H1 (cell line): ENCODE results near the gene HMCN1. TPM values are rescaled to one million over a fixed set of nuclear protein-coding genes. Genes with fewer than 3 reads are reported as not detected.

Experiments
- CTCF ChIA-PET: fragments of 300-600 bp; sonication (Branson Sonifier 250); formaldehyde crosslinking; loops from one replicate; lab custom pipeline; 2021; ENCODE audit not compliant: partially characterized antibody; lab: Charles Lee
- POLR2A ChIA-PET: fragments of 300-600 bp; sonication (Branson Sonifier 250); formaldehyde crosslinking; loops from one replicate; lab custom pipeline; 2021; ENCODE audit warnings: inconsistent platforms; ENCODE audit not compliant: partially characterized antibody; lab: Charles Lee
- DNase-seq, 2 experiments: peaks; one replicate each; pipeline versions ENCODE4 v3.0.0 to v3.0.0-alpha.2; 2010 to 2022; ENCODE audit warnings: low spot score in 2 of 2, low read depth in 1 of 2, mixed read lengths in 1 of 2
- FAIRE-seq: peaks from 2 replicates; lab custom pipeline; 2011; peaks lifted over from hg19 to GRCh38; lab: Jason Lieb, UNC
- H2AFZ ChIP-seq: 2 replicates; pipeline ENCODE4 v1.8.1; 2012; ENCODE audit warnings: low read length, inconsistent platforms
- H2AK5ac ChIP-seq: 2 replicates; pipeline ENCODE4 v1.6.1; 2013; ENCODE audit warnings: low read depth, low read length
- H2BK120ac ChIP-seq: replicated peaks from 2 replicates; pipeline ENCODE3; 2013; ENCODE audit warnings: low read depth, low read length, inconsistent platforms
- H2BK12ac ChIP-seq: 2 replicates; pipeline ENCODE4 v1.6.1; 2013; ENCODE audit warnings: low read depth, low read length
- H2BK15ac ChIP-seq: 2 replicates; pipeline ENCODE4 v1.6.1; 2013; ENCODE audit warnings: low read length
- H2BK20ac ChIP-seq: 2 replicates; pipeline ENCODE4 v1.6.1; 2013; ENCODE audit warnings: low read length
- H2BK5ac ChIP-seq: 2 replicates; pipeline ENCODE4 v1.6.1; 2013; ENCODE audit warnings: low read depth, low read length
- H3K14ac ChIP-seq: 2 replicates; pipeline ENCODE4 v1.6.1; 2013; ENCODE audit warnings: inconsistent platforms; ENCODE audit not compliant: insufficient read length
- H3K18ac ChIP-seq: 2 replicates; pipeline ENCODE4 v1.6.1; 2013; ENCODE audit warnings: low read length; ENCODE audit errors: extremely low read depth
- H3K23ac ChIP-seq: 2 replicates; pipeline ENCODE4 v1.6.1; 2013; ENCODE audit warnings: inconsistent platforms; ENCODE audit not compliant: insufficient read length
- H3K23me2 ChIP-seq: 2 replicates; pipeline ENCODE4 v1.6.1; 2013; ENCODE audit warnings: low read depth, low read length
- H3K27ac ChIP-seq: 2 replicates; pipeline ENCODE4 v1.6.1; 2011; ENCODE audit warnings: low read depth, low read length, inconsistent platforms
- H3K27me3 ChIP-seq, 4 experiments: replicated peaks in 1 of 4; 1 replicate in 1 of 4; 2 replicates in 3 of 4; pipeline versions ENCODE4 v1.6.1 to v1.8.1; 2011 to 2013; ENCODE audit warnings: low read length in 3 of 4, mild to moderate bottlenecking in 3 of 4, inconsistent platforms in 2 of 4, mixed read lengths in 2 of 4, moderate library complexity in 1 of 4; ENCODE audit not compliant: control insufficient read depth in 3 of 4, insufficient read depth in 3 of 4; ENCODE audit errors: extremely low read depth in 1 of 4
- H3K36me3 ChIP-seq, 4 experiments: 2 replicates each; pipeline versions ENCODE4 v1.6.1 to v1.8.1; 2011 to 2013; ENCODE audit warnings: mild to moderate bottlenecking in 4 of 4, low read length in 3 of 4, moderate library complexity in 2 of 4, control low read depth in 1 of 4, inconsistent platforms in 1 of 4; ENCODE audit not compliant: insufficient read depth in 4 of 4, control insufficient read depth in 2 of 4
- H3K4ac ChIP-seq: replicated peaks from 2 replicates; pipeline ENCODE3; 2013; ENCODE audit warnings: low read length, low read depth, mixed read lengths, inconsistent platforms; ENCODE audit not compliant: insufficient read length
- H3K4me1 ChIP-seq, 4 experiments: replicated peaks in 1 of 4; 1 replicate in 1 of 4; 2 replicates in 3 of 4; pipeline versions ENCODE4 v1.6.1 to v1.8.1; 2011 to 2013; ENCODE audit warnings: low read length in 3 of 4, inconsistent platforms in 2 of 4, mixed read lengths in 1 of 4; ENCODE audit not compliant: insufficient read depth in 4 of 4, control insufficient read depth in 3 of 4
- H3K4me2 ChIP-seq, 2 experiments: 2 replicates each; pipeline versions ENCODE4 v1.6.1 to v1.8.1; 2011 to 2013; ENCODE audit warnings: low read depth in 2 of 2, low read length in 2 of 2, control low read depth in 1 of 2, inconsistent platforms in 1 of 2, mild to moderate bottlenecking in 1 of 2; ENCODE audit not compliant: insufficient read depth in 1 of 2
- H3K4me3 ChIP-seq, 4 experiments: fragments of 200-600, 300-600 bp in 1 of 4; sonication (generic), shearing (Covaris generic), sonication (Bioruptor Twin) in 1 of 4; 2 replicates each; pipeline versions ENCODE4 v1.5.1 to v1.8.1; 2011 to 2016; ENCODE audit warnings: low read length in 4 of 4, low read depth in 3 of 4, control low read depth in 2 of 4, inconsistent platforms in 2 of 4, mild to moderate bottlenecking in 2 of 4, mixed read lengths in 1 of 4, moderate library complexity in 1 of 4; ENCODE audit not compliant: insufficient read depth in 2 of 4; ENCODE audit errors: extremely low read depth in 1 of 4
- H3K56ac ChIP-seq: replicated peaks from 2 replicates; pipeline ENCODE3; 2013; ENCODE audit warnings: low read depth, mild to moderate bottlenecking, mixed read lengths, low read length, inconsistent platforms; ENCODE audit not compliant: insufficient read length
- H3K79me1 ChIP-seq: 2 replicates; pipeline ENCODE4 v1.6.1; 2013; ENCODE audit warnings: low read depth, low read length, control low read depth
- H3K79me2 ChIP-seq, 2 experiments: 2 replicates each; pipeline versions ENCODE4 v1.6.1 to v1.8.1; 2012 to 2013; ENCODE audit warnings: low read length in 2 of 2, mild to moderate bottlenecking in 2 of 2, inconsistent platforms in 1 of 2; ENCODE audit not compliant: insufficient read depth in 2 of 2, control insufficient read depth in 1 of 2
- H3K9ac ChIP-seq, 4 experiments: replicated peaks in 1 of 4; 1 replicate in 1 of 4; 2 replicates in 3 of 4; pipeline versions ENCODE4 v1.6.1 to v1.8.1; 2011 to 2013; ENCODE audit warnings: low read depth in 3 of 4, low read length in 3 of 4, control low read depth in 2 of 4, mild to moderate bottlenecking in 2 of 4, moderate library complexity in 2 of 4, inconsistent platforms in 1 of 4; ENCODE audit errors: extremely low read depth in 1 of 4
- H3K9me3 ChIP-seq, 2 experiments: 2 replicates each; pipeline versions ENCODE4 v1.6.1 to v1.8.1; 2012 to 2013; ENCODE audit warnings: mild to moderate bottlenecking in 2 of 2, moderate library complexity in 2 of 2, control low read depth in 1 of 2, inconsistent platforms in 1 of 2, low read depth in 1 of 2, low read length in 1 of 2, mixed read lengths in 1 of 2; ENCODE audit not compliant: insufficient read depth in 2 of 2
- H4K20me1 ChIP-seq, 2 experiments: replicated peaks in 1 of 2; 2 replicates each; pipeline versions ENCODE3 to v1.8.1; 2011 to 2013; ENCODE audit warnings: inconsistent platforms in 2 of 2, low read length in 2 of 2, mild to moderate bottlenecking in 1 of 2; ENCODE audit not compliant: insufficient read depth in 2 of 2, control insufficient read depth in 1 of 2
- H4K5ac ChIP-seq: 2 replicates; pipeline ENCODE4 v1.6.1; 2013; ENCODE audit warnings: low read length, low read depth, mixed read lengths, inconsistent platforms; ENCODE audit not compliant: insufficient read length
- H4K8ac ChIP-seq: 2 replicates; pipeline ENCODE4 v1.8.0; 2013; ENCODE audit warnings: mild to moderate bottlenecking, moderate library complexity, low read length, inconsistent platforms; ENCODE audit not compliant: insufficient read depth; ENCODE audit errors: extremely low read depth
- H4K91ac ChIP-seq: replicated peaks from 2 replicates; pipeline ENCODE3; 2013; ENCODE audit warnings: low read length, mixed read lengths, inconsistent platforms; ENCODE audit not compliant: insufficient read length
- POLR2AphosphoS5 ChIP-seq: IDR thresholded peaks from 2 replicates; pipeline ENCODE4 v1.6.1; 2011; ENCODE audit warnings: low read depth, low read length
- SAP30 ChIP-seq: fragments of 300-600 bp; sonication (generic); IDR thresholded peaks from 2 replicates; pipeline ENCODE4 v1.7.1; 2012; ENCODE audit warnings: low read length, moderate library complexity, mild to moderate bottlenecking, inconsistent platforms; ENCODE audit not compliant: insufficient read depth, insufficient replicate concordance
- SP1 ChIP-seq: IDR thresholded peaks from 2 replicates; pipeline ENCODE4 v1.6.1; 2011; ENCODE audit warnings: low read depth, low read length
- WGBS, 2 experiments: shearing (Covaris generic) in 1 of 2; methylation state at CpG; one replicate each; pipeline versions ENCODE4 v1.1.6 to v1.1.7; 2013 to 2015; ENCODE audit warnings: low lambda C conversion rate in 2 of 2, mixed read lengths in 2 of 2, inconsistent platforms in 1 of 2, low coverage in 1 of 2, missing lambda C conversion rate in 1 of 2; ENCODE audit not compliant: insufficient replicate concordance in 2 of 2, insufficient coverage in 1 of 2, insufficient read length in 1 of 2; ENCODE audit errors: extremely low coverage in 1 of 2, missing lambda C conversion rate in 1 of 2; 5-methylcytosine and 5-hydroxymethylcytosine counted together
- polyA plus RNA-seq, 7 experiments: library from polyadenylated mRNA; depleted of rRNA in 3 of 7; stranded (reverse) in 5 of 7; unstranded in 2 of 7; fragments of >200 nt in 5 of 7; fragments of 200-250 nt in 2 of 7; gene quantifications; 1 replicate in 5 of 7; 2 replicates in 1 of 7; 4 replicates in 1 of 7; pipeline versions ENCODE4 v1.2.1 to v1.2.3, GENCODE V29; 2011 to 2013; ENCODE audit warnings: missing spikeins in 2 of 7, mixed read lengths in 2 of 7
- total RNA-seq: library from RNA; stranded (reverse); fragmentation: NEBNext Ultra II Directional; extraction: Animal tissue kit (Norgen Biotek cat#: 25700); gene quantifications from 2 replicates; pipeline ENCODE4 v1.2.1, GENCODE V29; 2021
- TF ChIP-seq, protein P1 (sequence below), 3 experiments: IDR thresholded peaks; 1 replicate in 2 of 3; 2 replicates in 1 of 3; pipeline versions ENCODE4 v1.5.1 to v1.6.1; 2011; ENCODE audit warnings: low read length in 3 of 3, mild to moderate bottlenecking in 3 of 3, inconsistent platforms in 2 of 3, low read depth in 1 of 3, moderate library complexity in 1 of 3; ENCODE audit not compliant: insufficient read depth in 1 of 3; ENCODE audit errors: control extremely low read depth in 1 of 3

The HMCN1 gene
- total and polyA plus RNA-seq, 2 of the 8 experiments (the other 6 are each of a cell fraction or from before 2014, with no cell fraction given) = 13.8 to 14.6 TPM

DNA sequence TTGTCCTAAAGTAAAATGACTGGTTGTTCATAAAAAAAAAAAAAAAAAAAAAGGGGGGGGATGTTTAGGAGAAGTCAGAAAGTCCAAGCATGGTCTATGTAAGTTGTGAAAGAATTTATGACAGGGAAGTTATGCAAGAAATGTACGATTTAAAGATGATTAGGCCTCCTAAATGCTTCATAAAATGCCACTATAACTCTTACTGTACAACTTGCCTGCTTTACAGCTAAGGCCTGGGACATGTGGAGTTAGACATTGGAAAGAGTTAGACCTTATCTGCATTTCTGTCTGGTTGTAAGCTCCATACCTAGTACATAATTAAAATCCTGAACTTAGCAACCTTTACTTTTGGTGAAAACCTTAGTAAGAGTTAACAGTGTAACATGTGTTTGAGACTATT lies 490.9 kb downstream of the HMCN1 start:
- H3K4me2 ChIP-seq = no peak overlapping the region
- H3K23me2 ChIP-seq = no peaks in the 10 kb centered on the region
- POLR2A ChIA-PET = no interaction called here
- no peaks in the 10 kb centered on the region for H3K79me2 ChIP-seq
- H3K23ac ChIP-seq = no peak overlapping the region
- no peaks in the 10 kb centered on the region for H3K79me1 ChIP-seq
- H4K8ac ChIP-seq = no peak overlapping the region
- H3K4ac ChIP-seq = no peak overlapping the region
- FAIRE-seq = no peak
- H4K91ac ChIP-seq = no peak overlapping the region
- DNase-seq = no peak
- H3K27ac ChIP-seq = no peak overlapping the region
- CTCF ChIA-PET = no interaction called here
- no peak overlapping the region for H2BK120ac ChIP-seq
- H2BK12ac ChIP-seq = no peak overlapping the region
- H3K4me3 ChIP-seq = no peak overlapping the region
- no peak overlapping the region for H2BK15ac ChIP-seq
- no peaks in the 10 kb centered on the region for H3K36me3 ChIP-seq
- H3K18ac ChIP-seq = no peak overlapping the region
- no peak overlapping the region for H4K5ac ChIP-seq
- H2AFZ ChIP-seq = no peak overlapping the region
- H3K4me1 ChIP-seq = no peaks in the 10 kb centered on the region
- H2AK5ac ChIP-seq = no peak overlapping the region
- H2BK20ac ChIP-seq = no peak overlapping the region
- H3K14ac ChIP-seq = no peak overlapping the region
- H2BK5ac ChIP-seq = no peak overlapping the region
- H3K9me3 ChIP-seq = no peaks in the 10 kb centered on the region
- 82% methylated on average over 1 of the region's 1 CpG; no CpG with 5 or more reads in 1 of the 2 experiments for WGBS, 2 experiments
- H3K56ac ChIP-seq = no peak overlapping the region
- no peaks in the 10 kb centered on the region for H3K27me3 ChIP-seq
- H4K20me1 ChIP-seq = no peaks in the 10 kb centered on the region
- no peak overlapping the region for H3K9ac ChIP-seq
- no peak for TF ChIP-seq SP1
- TF ChIP-seq SAP30 = no peak
- TF ChIP-seq POLR2AphosphoS5 = no peak
- TF ChIP-seq, protein P1, sequence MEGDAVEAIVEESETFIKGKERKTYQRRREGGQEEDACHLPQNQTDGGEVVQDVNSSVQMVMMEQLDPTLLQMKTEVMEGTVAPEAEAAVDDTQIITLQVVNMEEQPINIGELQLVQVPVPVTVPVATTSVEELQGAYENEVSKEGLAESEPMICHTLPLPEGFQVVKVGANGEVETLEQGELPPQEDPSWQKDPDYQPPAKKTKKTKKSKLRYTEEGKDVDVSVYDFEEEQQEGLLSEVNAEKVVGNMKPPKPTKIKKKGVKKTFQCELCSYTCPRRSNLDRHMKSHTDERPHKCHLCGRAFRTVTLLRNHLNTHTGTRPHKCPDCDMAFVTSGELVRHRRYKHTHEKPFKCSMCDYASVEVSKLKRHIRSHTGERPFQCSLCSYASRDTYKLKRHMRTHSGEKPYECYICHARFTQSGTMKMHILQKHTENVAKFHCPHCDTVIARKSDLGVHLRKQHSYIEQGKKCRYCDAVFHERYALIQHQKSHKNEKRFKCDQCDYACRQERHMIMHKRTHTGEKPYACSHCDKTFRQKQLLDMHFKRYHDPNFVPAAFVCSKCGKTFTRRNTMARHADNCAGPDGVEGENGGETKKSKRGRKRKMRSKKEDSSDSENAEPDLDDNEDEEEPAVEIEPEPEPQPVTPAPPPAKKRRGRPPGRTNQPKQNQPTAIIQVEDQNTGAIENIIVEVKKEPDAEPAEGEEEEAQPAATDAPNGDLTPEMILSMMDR (IDR thresholded peaks at IDR 0.05; ENCODE audit: control extremely low read depth in 1 of 3, insufficient read depth in 1 of 3, low read depth in 1 of 3, low read length in 3 of 3) = no peak
